ENCODE data around the gene TBPL1. TPM values are rescaled to one million over a fixed set of nuclear protein-coding genes. Genes with fewer than 3 reads are reported as not detected.
A peak's percentile ranks its signal among the peaks of the same experiment; 100 is the strongest.
"Not testable (repeated sequence)": the region's sequence is repeated elsewhere in the genome, so short reads cannot be mapped to it uniquely, and the experiment has no call there.

Gene TBPL1
- total RNA-seq, 1 experiment from 2014 or later: 42.1 TPM

GRCh38 chr6:133978896-133979240, 25.8 kb downstream of the TBPL1 start (continued):
- TF ChIP-seq FOXP4 (CRISPR knock-in tag; IDR thresholded peaks at IDR 0.05) (no peak), NFYB (CRISPR knock-in tag; conservative IDR thresholded peaks at IDR 0.05; ENCODE audit: low read depth) (no peak), NFATC4 (CRISPR knock-in tag; IDR thresholded peaks at IDR 0.05) (no peak), ZNF263 (CRISPR knock-in tag; IDR thresholded peaks at IDR 0.05; ENCODE audit: low read depth) (no peak), ZNF138 (CRISPR knock-in tag; conservative IDR thresholded peaks at IDR 0.05) (no peak), FOXP1 (CRISPR knock-in tag; IDR thresholded peaks at IDR 0.05; ENCODE audit: borderline replicate concordance) (no peak), ARID4B (CRISPR knock-in tag; IDR thresholded peaks at IDR 0.05; ENCODE audit: borderline replicate concordance) (no peak), NFE2L1 (CRISPR knock-in tag; IDR thresholded peaks at IDR 0.05) (no peak), ZBTB21 (CRISPR knock-in tag; IDR thresholded peaks at IDR 0.05; ENCODE audit: borderline replicate concordance) (no peak), ATF6 (CRISPR knock-in tag; IDR thresholded peaks at IDR 0.05) (no peak), ZNF532 (CRISPR knock-in tag; IDR thresholded peaks at IDR 0.05; ENCODE audit: borderline replicate concordance) (no peak), ATF2 (CRISPR knock-in tag; IDR thresholded peaks at IDR 0.05; ENCODE audit: borderline replicate concordance, low read depth) (no peak), GRHL2 (CRISPR knock-in tag; IDR thresholded peaks at IDR 0.05; ENCODE audit: insufficient replicate concordance, severe bottlenecking) (no peak)

- Mint-ChIP-seq H3K4me1 (peaks cover 30% of the 10 kb centered on the region), H3K27ac (peak overlapping the region; percentile 75), H3K36me3 (peaks cover 17% of the 10 kb centered on the region)
- H3K9me3 Mint-ChIP-seq; H3K27me3 Mint-ChIP-seq (ENCODE audit: low read depth); ATAC-seq; H3K4me3 Mint-ChIP-seq; DNase-seq (ENCODE audit: low spot score): not testable (repeated sequence)
- POLR2A ChIA-PET: interaction anchor here (0.6 kb wide), 2 partner anchors 104 to 111 kb away, joined by 4 read pairs; no protein-coding TSS in a partner anchor
- CTCF ChIA-PET: interaction anchor here (1.3 kb wide), 1 partner anchor 58 kb away, joined by 3 read pairs; no protein-coding TSS in a partner anchor
Observed at GRCh38 chr6:133979269-133979963, 26.4 kb downstream of the TBPL1 start.
